ENCODE data around the gene PPP1R12B. TPM values are rescaled to one million over a fixed set of nuclear protein-coding genes. Genes with fewer than 3 reads are reported as not detected.
"Not testable (repeated sequence)": the region's sequence is repeated elsewhere in the genome, so short reads cannot be mapped to it uniquely, and the experiment has no call there.

The PPP1R12B gene
- total RNA-seq, 2 experiments from 2014 or later: 12.4 to 14.3 TPM

DNA sequence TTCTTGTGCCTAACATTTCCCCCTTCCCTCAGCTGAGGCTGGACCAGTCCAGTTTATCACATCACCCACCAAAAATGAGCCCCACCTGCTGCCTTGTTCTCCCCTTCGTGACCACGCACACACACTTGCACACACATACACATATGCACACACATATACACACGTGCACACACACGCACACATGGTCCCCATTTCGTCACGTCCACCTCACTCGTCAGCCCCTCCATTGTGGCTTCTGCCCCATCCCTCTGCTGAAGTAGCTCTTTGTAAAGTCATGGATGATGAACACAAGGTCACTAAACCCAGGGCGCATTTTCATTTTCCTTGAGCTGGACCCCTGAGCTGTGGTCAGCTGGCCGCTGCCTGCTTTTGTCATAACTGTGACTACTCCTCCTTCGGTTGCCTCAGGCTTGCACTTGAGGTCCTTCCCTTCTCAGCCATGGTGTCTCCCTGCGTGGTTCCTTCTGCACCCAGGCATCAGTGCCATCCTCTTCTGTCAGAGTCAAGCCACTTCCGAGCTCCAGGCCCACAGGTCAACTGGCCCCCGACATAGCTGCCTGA, 267.9 kb downstream of the PPP1R12B start:
- ChIA-PET CTCF (no interaction called here), POLR2A (no interaction called here)

DNA sequence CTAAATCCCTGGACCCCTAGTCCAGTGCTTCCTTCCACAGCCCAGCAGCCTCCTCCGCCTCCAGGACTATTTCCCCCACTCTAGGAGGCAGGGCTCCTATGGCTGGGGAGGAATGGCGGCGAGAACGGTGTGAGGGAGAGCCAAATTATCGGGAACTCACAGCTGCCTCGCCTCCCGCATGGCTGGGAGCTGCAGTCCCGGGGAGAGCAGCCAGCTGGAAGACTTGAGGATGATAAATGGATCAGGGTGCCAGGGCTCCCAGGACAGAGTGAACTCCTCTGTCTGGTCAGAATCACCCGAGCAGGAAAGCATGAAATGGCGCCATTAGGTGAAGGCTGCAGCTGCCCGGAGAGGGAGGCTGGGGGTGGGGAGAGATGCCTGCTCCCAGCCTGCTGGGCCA, 270.5 kb downstream of the PPP1R12B start:
- CTCF ChIA-PET, POLR2A ChIA-PET: not testable (repeated sequence)

DNA sequence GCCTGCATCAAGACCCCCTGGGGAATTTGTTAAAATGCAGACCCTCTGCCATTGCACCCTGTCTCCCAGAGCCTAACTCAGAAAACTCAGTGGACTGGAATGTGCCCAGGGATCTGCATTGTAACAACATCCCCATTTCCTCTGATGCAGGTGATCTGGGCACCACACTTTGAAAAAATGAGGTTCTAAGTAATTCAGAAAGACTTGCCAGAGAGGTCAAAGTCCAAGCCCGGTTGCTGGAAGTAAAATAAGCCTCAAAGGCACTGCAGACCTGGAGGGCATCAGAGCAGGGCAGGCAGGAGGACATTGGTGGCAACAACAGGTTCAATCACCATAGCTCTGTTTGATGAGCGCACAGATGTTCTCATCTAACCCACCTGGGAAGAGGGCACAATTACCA, 271.0 kb downstream of the PPP1R12B start:
- ChIA-PET CTCF (no interaction called here), POLR2A (no interaction called here)

DNA sequence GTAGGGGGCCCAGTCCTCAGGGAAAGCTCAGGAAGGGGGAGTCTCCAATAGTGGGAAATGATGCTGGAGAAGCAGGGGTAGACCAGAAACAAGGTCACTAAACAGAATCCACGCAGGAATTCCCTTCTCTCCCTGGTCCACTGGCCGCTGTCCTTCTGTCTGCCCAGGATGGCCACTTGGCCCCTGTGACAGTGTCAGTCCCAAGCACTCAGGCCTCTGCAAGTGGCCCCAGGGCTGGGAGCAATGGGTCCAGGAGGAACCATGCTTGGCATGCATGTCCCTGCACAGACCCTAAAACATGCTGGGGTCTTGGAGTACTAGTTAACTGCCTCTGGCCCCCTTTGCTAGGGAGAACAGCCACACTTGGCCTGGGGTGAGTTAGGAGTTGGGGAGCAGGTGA, 271.5 kb downstream of the PPP1R12B start:
- CTCF ChIA-PET, POLR2A ChIA-PET: not testable (repeated sequence)

DNA sequence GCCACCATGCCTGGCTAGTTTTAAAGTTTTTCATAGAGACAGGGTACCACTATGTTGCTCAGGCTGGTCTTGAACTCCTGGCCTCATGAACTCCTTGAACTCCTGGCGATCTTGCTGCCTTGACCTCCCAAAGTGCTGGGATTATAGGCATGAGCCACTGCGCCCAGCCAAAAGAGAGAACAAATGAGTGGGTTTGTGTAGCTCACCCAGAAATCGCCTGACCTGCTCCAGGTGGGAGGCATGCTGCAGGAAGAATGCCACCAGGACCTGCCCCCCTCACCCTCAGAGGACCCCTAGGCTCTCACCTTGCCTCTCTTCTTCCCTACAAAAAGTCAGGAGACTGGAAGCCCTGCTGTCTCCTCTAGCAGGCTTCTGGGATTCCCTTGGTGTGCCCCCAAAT, 272.9 kb downstream of the PPP1R12B start:
- ChIA-PET CTCF (interaction anchor here (0.6 to 0.9 kb wide), 2 partner anchors 148 to 481 kb away, joined by 3 read pairs; no protein-coding TSS in a partner anchor), POLR2A (no interaction called here)

DNA sequence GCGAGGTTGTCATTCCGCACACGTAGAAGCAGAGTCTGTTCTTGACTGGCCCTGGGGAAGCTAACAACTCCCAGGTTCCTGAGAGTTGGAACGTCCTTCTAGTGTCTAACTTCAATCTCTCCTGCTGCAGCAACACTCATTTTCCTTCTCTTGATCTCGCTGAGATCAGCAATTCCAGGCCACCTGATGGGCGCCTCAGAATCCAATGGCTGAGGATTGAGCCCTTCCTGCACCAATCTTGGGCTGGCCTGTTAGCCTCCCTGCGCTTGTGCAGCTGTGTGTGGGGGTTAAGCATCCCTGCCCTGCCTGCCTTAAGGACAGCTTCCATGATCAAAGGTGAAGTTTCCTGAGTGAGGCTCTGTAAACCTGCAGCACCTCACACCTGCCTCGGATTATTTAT, 273.9 kb downstream of the PPP1R12B start:
- POLR2A ChIA-PET: no interaction called here
- CTCF ChIA-PET: interaction anchor here (0.9 kb wide), 1 partner anchor 148 kb away, joined by 3 read pairs; no protein-coding TSS in a partner anchor

DNA sequence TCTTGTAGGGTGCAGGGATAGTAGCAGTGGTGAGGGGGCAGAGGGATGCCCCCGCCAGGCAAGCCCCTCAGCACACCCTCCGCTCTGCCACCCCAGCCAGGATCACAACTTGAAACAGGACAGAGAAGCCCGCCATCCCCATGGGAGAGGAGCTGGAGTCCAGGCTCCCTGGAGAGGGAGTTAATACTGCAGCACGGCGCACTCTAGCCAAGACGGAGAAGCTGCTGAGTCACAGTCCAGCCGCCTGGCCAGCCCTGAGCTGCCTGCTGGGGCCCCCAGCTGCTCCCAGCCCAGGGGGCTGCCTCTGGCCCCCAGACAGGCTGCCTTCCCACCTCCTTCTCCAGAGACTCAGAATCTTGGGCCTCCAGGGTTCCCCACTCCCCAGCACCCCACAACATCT, 274.6 kb downstream of the PPP1R12B start:
- POLR2A ChIA-PET: no interaction called here

DNA sequence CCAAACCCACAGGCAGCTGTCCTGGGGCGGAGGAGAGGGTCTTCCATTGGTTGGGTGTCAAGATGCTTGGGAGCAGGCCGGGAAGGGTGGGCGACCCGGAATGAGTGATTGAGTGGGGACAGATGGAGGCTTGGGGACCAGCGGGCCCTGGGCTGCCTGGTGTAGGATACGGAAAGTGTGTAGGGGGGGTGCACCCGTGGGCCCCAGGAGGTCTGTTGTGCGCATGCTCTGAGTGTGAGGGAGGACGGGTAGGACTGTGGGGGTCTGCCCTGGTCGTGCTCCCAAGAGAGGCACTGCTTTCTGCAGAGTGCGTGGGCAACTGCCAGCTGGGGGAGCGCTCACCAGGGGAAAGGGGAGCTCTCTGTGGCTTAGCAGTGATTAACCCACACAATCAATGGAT, 275.0 kb downstream of the PPP1R12B start:
- CTCF ChIA-PET, POLR2A ChIA-PET: not testable (repeated sequence)

More for the DNA sequence above, 274.6 kb downstream of the PPP1R12B start:
- CTCF ChIA-PET: no interaction called here

DNA sequence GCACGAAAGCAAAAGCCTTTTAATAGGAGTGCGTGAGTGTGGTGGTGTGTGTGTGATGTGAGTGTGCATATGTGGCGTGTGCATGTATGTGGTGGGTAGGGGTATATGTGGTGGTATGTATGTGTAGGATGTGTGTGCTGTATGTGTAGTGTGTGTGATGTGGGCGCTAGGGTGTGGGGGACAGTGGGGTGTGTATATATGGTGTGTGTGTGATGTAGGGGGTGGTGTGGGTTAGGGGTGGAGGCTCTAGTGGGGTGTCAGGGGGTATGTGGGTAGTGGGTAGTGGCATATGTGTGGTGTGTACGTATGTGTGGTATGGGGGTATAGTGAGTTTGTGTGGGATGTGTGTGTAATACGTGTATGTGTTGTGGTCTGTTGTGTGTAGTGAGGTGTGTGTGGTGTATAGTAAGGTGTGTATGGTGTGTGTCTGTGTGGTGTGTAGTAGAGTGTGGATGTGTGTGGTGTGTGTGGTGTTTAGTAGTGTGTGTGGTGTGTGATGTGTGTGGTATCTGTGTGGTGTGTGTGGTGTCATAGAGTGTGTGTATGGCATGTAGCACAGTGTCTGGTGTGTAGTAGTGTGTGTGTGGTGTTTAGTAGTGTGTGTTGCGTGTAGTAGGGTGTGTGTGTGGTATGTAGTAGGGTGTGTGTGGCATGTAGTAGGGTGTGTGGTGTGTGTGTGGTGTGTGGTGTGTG, 275.7 kb downstream of the PPP1R12B start:
- POLR2A ChIA-PET: no interaction called here
- CTCF ChIA-PET: no interaction called here

DNA sequence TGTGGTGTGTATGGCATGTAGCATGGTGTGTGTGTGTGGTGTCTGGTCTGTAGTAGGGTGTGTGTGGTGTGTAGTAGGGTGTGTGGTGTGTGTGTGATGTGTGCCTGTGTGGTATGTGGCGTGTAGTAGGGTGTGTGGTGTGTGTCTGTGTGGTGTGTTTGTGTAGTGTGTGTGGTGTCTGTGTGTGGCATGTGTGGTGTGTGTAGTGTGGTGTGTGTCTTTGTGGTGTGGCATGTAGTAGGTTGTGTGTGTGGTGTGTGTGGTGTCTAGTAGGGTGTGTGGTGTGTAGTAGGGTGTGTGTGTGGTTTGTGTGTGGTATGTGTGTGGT, 276.2 kb downstream of the PPP1R12B start:
- ChIA-PET CTCF (no interaction called here), POLR2A (no interaction called here)

DNA sequence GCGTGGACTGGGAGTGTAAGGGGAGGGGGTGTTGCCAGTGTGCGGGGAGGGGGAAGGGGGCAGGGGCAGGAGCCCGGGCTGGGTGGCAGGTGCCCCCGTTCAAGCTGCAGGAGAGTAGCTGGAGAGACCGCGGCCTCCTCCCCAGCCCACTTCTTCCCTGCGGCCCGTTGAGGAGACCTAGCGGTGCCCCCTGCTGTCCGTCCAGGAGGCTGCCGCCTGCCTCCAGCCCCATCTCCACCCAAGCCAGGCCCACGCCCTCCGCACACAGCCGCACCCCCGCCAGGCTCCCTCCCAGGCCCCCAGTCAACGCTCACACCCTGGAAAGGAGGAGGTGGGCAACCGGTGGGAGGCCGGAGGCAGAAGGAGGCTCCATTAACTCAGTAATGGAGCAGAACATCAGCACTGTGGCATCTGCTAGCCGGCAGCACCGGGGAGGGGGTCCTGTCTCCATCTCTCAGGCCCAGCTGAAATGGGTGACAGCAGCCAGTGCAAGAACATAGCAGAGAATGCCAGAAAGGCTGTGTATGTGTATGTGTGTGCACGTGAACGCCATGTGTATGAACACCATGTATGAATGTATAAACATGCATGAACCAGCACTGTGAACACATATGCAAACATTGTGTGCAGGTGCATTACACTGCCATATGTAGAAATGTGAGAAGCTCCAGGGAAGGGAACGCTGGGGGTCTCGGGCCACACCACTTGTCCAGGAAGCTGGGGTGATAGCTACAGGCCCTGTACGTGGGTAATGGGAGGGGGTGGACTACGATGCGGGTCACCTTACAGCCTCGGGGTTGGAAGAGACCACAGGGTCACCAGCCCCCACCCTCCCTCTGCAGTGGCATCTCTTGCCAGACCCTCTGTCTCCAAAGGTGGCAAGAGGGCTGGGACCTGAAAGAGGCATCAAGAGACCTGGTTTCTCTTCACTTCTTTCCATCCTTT, 277.2 kb downstream of the PPP1R12B start:
- POLR2A ChIA-PET: no interaction called here
- CTCF ChIA-PET: no interaction called here

DNA sequence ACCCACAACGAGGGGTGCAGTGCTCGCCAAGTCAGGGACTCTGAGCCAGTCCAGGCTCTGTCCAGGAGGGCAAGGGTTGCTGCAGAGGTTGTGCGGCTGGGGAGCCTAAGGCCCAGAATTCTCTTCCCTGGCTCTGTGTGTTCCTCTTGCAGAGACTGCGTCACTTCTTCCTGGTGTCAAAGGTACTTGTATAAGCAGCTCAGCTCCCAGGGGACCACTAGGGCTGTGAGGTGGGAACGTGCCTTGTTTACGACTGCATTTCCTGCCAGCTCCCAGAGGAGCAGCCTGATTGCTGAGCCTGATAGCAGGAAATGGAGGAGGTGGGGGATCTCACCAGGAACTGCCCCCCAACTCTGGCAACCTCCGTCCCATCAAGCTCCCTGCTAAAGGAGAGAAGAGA, 278.5 kb downstream of the PPP1R12B start:
- POLR2A ChIA-PET: interaction anchor here (0.6 kb wide), 1 partner anchor 13 kb away, joined by 3 read pairs; no protein-coding TSS in a partner anchor

DNA sequence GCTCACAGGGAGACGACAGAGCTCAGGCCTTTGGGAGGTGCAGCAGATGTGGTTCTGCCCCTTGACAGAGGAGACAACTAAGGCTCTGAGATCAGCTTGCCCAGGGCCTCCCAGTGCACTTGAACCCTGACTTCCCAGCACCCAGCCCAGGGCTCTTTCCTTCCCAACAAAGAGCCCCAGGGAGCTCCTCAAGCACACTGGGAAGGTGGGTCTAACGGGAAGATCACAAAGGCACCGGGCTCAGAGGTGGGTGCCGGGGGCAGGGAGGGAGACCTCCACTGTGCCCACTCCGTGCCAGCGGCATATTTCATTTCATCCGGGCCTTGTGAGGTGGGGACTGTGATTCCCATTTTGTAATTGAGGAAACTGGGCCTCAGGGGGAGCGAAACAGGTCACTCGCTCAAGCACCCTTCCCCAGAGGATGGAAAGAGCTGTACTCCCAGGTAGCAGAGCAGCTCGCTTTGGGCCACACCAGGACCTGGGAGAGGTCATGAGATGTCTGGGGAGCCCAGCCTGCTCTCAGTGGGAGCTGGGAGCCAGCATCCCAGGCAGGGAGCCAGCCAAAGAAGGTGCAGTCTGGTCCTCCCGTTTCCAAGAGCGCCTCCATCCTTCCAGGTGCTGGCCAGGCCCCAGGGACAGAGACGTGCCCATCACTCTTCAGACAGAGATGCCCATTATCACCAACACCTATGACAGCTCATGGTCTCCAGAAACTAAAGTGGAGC, 279.5 kb downstream of the PPP1R12B start:
- CTCF ChIA-PET: no interaction called here

More for the DNA sequence above, 278.5 kb downstream of the PPP1R12B start:
- CTCF ChIA-PET: not testable (repeated sequence)

DNA sequence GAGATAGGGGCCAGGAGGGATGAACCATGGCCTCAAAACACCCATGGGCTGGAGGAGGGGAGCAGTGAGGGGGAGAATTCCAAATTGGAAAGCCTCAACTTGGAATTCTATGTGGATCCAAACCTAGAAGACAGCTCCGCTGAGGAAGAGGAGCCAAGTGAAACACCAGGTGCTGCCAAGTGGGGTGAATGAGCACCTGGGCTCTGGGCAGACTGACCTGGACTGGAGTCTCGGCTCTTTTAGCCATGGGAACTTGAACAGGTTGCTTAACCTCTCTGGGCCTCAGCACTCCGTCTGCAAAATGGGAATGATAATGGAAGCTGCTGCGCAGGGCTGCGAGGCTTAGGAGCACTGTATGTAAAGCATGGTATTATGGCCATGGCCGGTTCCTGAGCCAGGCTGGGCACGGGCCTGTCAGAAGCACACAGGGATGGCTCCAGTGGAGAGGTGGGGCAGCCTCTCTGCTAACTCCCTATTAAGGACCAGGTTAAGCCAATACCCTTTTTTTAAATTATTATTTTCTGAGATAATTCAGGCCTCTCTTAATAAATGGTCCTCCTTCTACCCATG, 280.2 kb downstream of the PPP1R12B start:
- CTCF ChIA-PET: no interaction called here
- POLR2A ChIA-PET: no interaction called here

More for the DNA sequence above, 279.5 kb downstream of the PPP1R12B start:
- POLR2A ChIA-PET: no interaction called here

DNA sequence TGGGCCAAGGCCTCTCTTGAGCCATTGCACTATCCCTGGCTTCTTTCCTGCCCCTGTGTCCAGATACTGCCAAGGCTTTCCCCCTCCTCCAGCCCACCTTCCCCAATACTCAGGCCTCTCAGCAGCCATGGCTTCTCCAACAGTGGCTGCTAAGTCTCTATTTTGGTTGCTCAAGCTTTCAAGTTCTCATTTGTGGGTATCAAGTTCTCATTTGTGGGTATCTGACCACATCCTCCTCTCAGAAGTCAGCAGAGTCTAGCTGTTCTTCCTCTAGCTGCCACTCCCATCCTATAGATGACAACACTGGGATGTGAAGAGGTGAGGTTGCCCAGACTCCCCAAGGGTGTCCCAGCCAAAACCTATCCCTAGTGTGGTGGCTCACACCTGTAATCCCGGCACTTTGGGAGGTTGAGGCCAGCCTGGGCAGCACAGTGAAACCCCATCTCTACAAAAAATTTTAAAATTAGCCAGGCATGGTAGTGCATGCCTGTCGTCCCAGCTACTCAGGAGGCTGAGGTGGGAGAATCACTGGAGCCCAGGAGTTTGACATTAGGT, 280.8 kb downstream of the PPP1R12B start:
- CTCF ChIA-PET: interaction anchor here (1.0 kb wide), 1 partner anchor 18 kb away, joined by 3 read pairs; no protein-coding TSS in a partner anchor
- POLR2A ChIA-PET: not testable (repeated sequence)

DNA sequence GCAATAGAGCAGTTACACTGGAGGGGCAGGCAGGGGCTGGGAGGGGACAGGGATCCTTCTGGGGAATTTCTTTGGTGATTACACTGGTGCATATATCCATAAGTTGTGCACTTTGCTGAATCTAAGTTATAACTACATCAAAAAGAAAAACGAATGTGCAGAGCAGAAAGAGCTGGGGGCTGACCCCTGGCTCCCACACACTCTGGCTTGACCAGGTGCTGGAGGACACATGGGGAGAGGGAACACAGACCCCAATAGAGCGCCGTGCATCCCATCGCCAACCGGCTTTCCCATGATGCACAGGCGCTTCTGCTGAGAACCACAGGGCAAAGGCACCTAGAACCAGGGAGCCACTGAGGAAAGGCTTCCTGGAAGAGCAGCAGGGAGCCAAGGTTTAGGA, 281.6 kb downstream of the PPP1R12B start:
- CTCF ChIA-PET: interaction anchor here (1.0 kb wide), 1 partner anchor 18 kb away, joined by 3 read pairs; no protein-coding TSS in a partner anchor
- POLR2A ChIA-PET: not testable (repeated sequence)

DNA sequence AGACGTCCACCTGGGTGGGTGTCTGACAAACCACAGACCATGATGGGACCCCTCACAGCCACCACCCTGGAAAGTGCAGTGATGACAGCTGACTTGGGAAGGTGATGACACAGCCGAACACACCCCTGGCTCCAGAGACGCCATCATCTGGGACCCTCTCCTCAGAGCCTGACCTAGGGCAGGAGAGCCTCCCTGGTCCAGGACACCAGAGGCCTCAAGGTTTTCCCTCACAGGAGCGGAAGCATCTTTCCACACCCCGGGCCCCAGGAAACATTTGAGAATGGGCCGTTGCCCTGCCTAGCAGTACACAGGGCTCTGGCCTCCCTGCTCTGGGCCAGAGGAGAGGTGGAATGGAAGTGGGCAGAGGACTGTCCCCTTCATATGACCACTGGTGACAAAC, 282.0 kb downstream of the PPP1R12B start:
- CTCF ChIA-PET: no interaction called here

DNA sequence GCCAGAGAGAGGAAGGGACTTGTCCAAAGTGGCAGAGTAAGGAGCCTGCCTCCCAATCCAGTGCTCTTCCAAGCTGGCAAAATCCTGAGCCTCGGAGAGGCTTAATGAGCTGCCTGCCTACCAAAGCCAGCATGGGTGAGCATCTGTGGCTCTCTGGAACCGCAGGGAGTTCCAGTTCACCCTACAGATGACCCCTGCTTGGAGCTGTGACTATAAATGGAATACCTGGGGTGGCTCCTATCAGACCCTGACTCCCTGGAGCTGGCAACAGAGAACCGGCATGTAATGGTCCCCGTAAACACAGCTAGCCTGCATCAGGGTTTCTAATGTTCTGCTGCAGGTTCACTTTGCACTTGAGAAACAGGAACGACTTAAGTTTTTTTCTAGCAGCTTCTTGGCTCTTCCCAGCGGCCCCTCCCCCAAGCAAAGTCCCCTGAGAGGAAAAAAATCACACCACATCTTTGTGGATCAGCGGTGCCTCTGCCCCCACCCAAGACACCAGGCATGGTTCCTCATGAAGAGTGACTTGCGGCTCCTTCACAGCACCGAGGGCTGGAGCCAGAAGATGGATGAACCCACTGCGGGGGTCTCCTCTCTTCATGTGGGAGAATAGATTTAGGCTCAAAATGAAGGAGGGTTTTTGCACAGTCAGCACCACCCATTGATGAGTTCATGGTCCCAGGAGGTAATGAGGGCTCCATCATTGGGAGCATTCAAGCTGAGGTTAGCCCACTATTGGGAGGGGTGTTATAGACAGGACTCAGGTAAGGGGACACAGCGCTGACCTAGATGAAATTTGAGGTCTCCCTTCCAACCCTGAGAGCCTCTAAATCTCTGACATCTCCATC, 282.8 kb downstream of the PPP1R12B start:
- CTCF ChIA-PET: no interaction called here
- POLR2A ChIA-PET: no interaction called here

More for the DNA sequence above, 282.0 kb downstream of the PPP1R12B start:
- POLR2A ChIA-PET: no interaction called here

DNA sequence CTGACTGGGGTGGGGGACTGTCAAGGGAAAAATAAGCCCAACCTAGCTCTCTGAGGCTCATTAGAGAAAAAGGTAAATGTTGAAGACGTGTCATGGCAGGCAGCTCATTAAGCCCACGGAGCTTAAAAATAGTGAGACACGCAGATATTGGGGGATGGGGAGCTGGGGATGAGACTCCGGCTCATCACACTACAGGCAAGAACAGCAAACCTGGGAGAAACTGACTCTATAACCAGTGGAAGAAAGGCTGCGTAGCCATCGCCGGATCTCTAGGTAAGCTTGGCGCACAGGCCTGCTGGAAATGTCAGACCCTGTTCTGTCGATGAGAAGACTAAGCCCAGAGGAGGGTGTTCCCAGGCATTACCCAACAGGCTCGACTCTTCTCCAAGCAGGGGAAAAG, 283.7 kb downstream of the PPP1R12B start:
- ChIA-PET CTCF (no interaction called here), POLR2A (no interaction called here)
